ENCODE measurements around the gene THAP4.
A peak's percentile ranks its signal among the peaks of the same experiment; 100 is the strongest.

The THAP4 gene

GRCh38 chr2:241619597-241620418 lies 17.1 kb downstream of the THAP4 start:
- H3K4me1 Mint-ChIP-seq = peaks cover 30% of the 10 kb centered on the region
- no peaks in the 10 kb centered on the region for H3K9me3 Mint-ChIP-seq
- H3K4me3 Mint-ChIP-seq = no peak overlapping the region
- no peaks in the 10 kb centered on the region for H3K27me3 Mint-ChIP-seq
- no peak overlapping the region for H3K27ac Mint-ChIP-seq (ENCODE audit: low read depth)
- H3K36me3 Mint-ChIP-seq (ENCODE audit: insufficient read depth) = peaks cover 2% of the 10 kb centered on the region
- DNase-seq (ENCODE audit: low spot score in 2 of 2) = no peak
- no peak for ATAC-seq (replicated peaks; ENCODE audit: extremely low read depth, poor library complexity, severe bottlenecking)

GRCh38 chr2:241618829-241619228 lies 18.1 kb downstream of the THAP4 start:
- Mint-ChIP-seq H3K4me1 (peaks cover 30% of the 10 kb centered on the region), H3K36me3 (ENCODE audit: insufficient read depth) (peaks cover 2% of the 10 kb centered on the region), H3K4me3 (no peak overlapping the region)

GRCh38 chr2:241618296-241618805 lies 18.6 kb downstream of the THAP4 start:
- ATAC-seq (replicated peaks; ENCODE audit: extremely low read depth, poor library complexity, severe bottlenecking) (no peak), DNase-seq (ENCODE audit: low spot score in 2 of 2) (no peak)
- H3K9me3 Mint-ChIP-seq = no peaks in the 10 kb centered on the region
- H3K27me3 Mint-ChIP-seq = no peaks in the 10 kb centered on the region
- no peak overlapping the region for H3K27ac Mint-ChIP-seq (ENCODE audit: low read depth)
- peaks cover 2% of the 10 kb centered on the region for H3K36me3 Mint-ChIP-seq (ENCODE audit: insufficient read depth)
- peak overlapping the region; percentile 80 for H3K4me3 Mint-ChIP-seq
- peaks cover 30% of the 10 kb centered on the region for H3K4me1 Mint-ChIP-seq

More at GRCh38 chr2:241618829-241619228, 18.1 kb downstream of the THAP4 start:
- no peak for ATAC-seq (replicated peaks; ENCODE audit: extremely low read depth, poor library complexity, severe bottlenecking)
- DNase-seq (ENCODE audit: low spot score in 2 of 2) = no peak
- Mint-ChIP-seq H3K27me3 (no peaks in the 10 kb centered on the region), H3K27ac (ENCODE audit: low read depth) (no peak overlapping the region), H3K9me3 (no peaks in the 10 kb centered on the region)

GRCh38 chr2:241617431-241618154 lies 19.4 kb downstream of the THAP4 start:
- no peaks in the 10 kb centered on the region for H3K9me3 Mint-ChIP-seq
- ATAC-seq (replicated peaks; ENCODE audit: extremely low read depth, poor library complexity, severe bottlenecking) (peak; percentile 77), DNase-seq (ENCODE audit: low spot score in 2 of 2) (no peak)
- peaks cover 2% of the 10 kb centered on the region for H3K36me3 Mint-ChIP-seq (ENCODE audit: insufficient read depth)
- H3K4me3 Mint-ChIP-seq = peak overlapping the region; percentile 80
- H3K4me1 Mint-ChIP-seq = peaks cover 30% of the 10 kb centered on the region
- peak overlapping the region; percentile 82 for H3K27ac Mint-ChIP-seq (ENCODE audit: low read depth)
- H3K27me3 Mint-ChIP-seq = no peaks in the 10 kb centered on the region

GRCh38 chr2:241616168-241617125 lies 20.5 kb downstream of the THAP4 start:
- ATAC-seq (replicated peaks; ENCODE audit: extremely low read depth, poor library complexity, severe bottlenecking) (no peak), DNase-seq (ENCODE audit: low spot score in 2 of 2) (no peak)
- H3K27ac Mint-ChIP-seq (ENCODE audit: low read depth) = peak overlapping the region; percentile 76
- H3K36me3 Mint-ChIP-seq (ENCODE audit: insufficient read depth) = peaks cover 2% of the 10 kb centered on the region
- peaks cover 36% of the 10 kb centered on the region for H3K4me1 Mint-ChIP-seq
- no peaks in the 10 kb centered on the region for H3K9me3 Mint-ChIP-seq
- no peaks in the 10 kb centered on the region for H3K27me3 Mint-ChIP-seq
- H3K4me3 Mint-ChIP-seq = peak overlapping the region; percentile 32

GRCh38 chr2:241615522-241616052 lies 21.4 kb downstream of the THAP4 start:
- Mint-ChIP-seq H3K27me3 (no peaks in the 10 kb centered on the region), H3K9me3 (no peaks in the 10 kb centered on the region), H3K27ac (ENCODE audit: low read depth) (peak overlapping the region; percentile 76), H3K4me3 (peak overlapping the region; percentile 32), H3K4me1 (peaks cover 36% of the 10 kb centered on the region), H3K36me3 (ENCODE audit: insufficient read depth) (peaks cover 2% of the 10 kb centered on the region)
- no peak for ATAC-seq (replicated peaks; ENCODE audit: extremely low read depth, poor library complexity, severe bottlenecking)
- DNase-seq (ENCODE audit: low spot score in 2 of 2) = no peak

GRCh38 chr2:241615041-241615440 lies 21.9 kb downstream of the THAP4 start:
- no peak for DNase-seq (ENCODE audit: low spot score in 2 of 2)
- Mint-ChIP-seq H3K9me3 (no peaks in the 10 kb centered on the region), H3K4me3 (no peak overlapping the region), H3K36me3 (ENCODE audit: insufficient read depth) (peaks cover 2% of the 10 kb centered on the region), H3K27ac (ENCODE audit: low read depth) (no peak overlapping the region), H3K4me1 (peaks cover 34% of the 10 kb centered on the region), H3K27me3 (no peaks in the 10 kb centered on the region)
- no peak for ATAC-seq (replicated peaks; ENCODE audit: extremely low read depth, poor library complexity, severe bottlenecking)

GRCh38 chr2:241613017-241613780 lies 23.8 kb downstream of the THAP4 start:
- H3K4me3 Mint-ChIP-seq = no peak overlapping the region
- no peaks in the 10 kb centered on the region for H3K9me3 Mint-ChIP-seq
- peaks cover 41% of the 10 kb centered on the region for H3K4me1 Mint-ChIP-seq
- H3K27me3 Mint-ChIP-seq = no peaks in the 10 kb centered on the region
- H3K36me3 Mint-ChIP-seq (ENCODE audit: insufficient read depth) = peaks cover 2% of the 10 kb centered on the region
- no peak overlapping the region for H3K27ac Mint-ChIP-seq (ENCODE audit: low read depth)
- no peak for DNase-seq (ENCODE audit: low spot score in 2 of 2)
- no peak for ATAC-seq (replicated peaks; ENCODE audit: extremely low read depth, poor library complexity, severe bottlenecking)

GRCh38 chr2:241612156-241613016 lies 24.6 kb downstream of the THAP4 start:
- DNase-seq (ENCODE audit: low spot score in 2 of 2) (no peak), ATAC-seq (replicated peaks; ENCODE audit: extremely low read depth, poor library complexity, severe bottlenecking) (no peak)
- Mint-ChIP-seq H3K27ac (ENCODE audit: low read depth) (no peak overlapping the region), H3K4me1 (peaks cover 33% of the 10 kb centered on the region), H3K27me3 (no peaks in the 10 kb centered on the region), H3K9me3 (no peaks in the 10 kb centered on the region), H3K4me3 (no peak overlapping the region), H3K36me3 (ENCODE audit: insufficient read depth) (no peaks in the 10 kb centered on the region)

GRCh38 chr2:241611062-241611461 lies 25.9 kb downstream of the THAP4 start:
- Mint-ChIP-seq H3K9me3 (no peaks in the 10 kb centered on the region), H3K27ac (ENCODE audit: low read depth) (peak overlapping the region; percentile 84), H3K4me3 (peak overlapping the region; percentile 70)

More at GRCh38 chr2:241611062-241611461, 25.9 kb downstream of the THAP4 start:
- H3K27me3 Mint-ChIP-seq = no peaks in the 10 kb centered on the region
- ATAC-seq (replicated peaks; ENCODE audit: extremely low read depth, poor library complexity, severe bottlenecking) (no peak), DNase-seq (ENCODE audit: low spot score in 2 of 2) (no peak)
- peaks cover 7% of the 10 kb centered on the region for H3K36me3 Mint-ChIP-seq (ENCODE audit: insufficient read depth)
- peaks cover 32% of the 10 kb centered on the region for H3K4me1 Mint-ChIP-seq
